HS-27A (cell line): ENCODE data around the gene SMIM15.

Experiments used
- DNase-seq: peaks from one replicate; pipeline ENCODE4 v3.0.0-alpha.2; 2012; ENCODE audit warnings: low read depth, missing footprints

Gene SMIM15

DNA sequence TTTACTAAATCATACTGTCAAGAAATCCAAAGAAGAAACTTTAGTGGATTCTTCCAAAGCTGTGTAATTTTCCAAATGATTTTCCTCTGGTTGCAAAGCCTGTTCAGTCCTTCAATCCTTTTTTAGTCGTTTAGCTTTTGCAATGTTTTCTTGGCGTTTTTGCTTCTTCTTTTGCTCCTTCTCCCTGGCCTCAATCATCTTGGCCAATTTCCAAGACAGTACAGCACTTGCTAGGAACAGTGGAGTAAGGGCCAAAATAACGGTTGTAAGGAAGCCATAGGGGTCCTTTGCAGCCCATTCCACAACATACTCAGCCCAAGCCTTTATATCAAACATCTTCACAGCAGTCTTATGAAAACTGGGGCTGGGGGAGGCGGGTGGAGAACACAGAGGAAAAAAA, 2.4 kb downstream of the SMIM15 start:
- no peak for DNase-seq

DNA sequence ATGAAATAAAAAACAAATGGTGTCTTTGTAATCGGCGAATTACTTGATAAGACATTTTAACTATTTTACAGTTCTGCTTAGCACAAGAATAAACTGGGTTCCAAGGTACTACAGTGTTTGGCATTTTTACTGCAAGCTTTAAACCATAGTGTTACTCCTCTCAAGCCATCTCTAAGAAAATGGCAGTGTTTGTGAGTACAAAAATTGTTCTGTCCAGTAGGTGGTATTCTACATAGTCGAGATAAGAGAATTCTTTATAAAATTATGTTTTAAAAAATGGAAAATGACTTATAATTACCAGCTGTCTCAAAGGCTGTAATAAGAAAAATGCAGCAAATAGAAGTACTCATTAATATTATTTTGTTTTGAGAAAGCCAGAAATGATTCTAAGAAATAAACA, 3.2 kb downstream of the SMIM15 start:
- no peak for DNase-seq

DNA sequence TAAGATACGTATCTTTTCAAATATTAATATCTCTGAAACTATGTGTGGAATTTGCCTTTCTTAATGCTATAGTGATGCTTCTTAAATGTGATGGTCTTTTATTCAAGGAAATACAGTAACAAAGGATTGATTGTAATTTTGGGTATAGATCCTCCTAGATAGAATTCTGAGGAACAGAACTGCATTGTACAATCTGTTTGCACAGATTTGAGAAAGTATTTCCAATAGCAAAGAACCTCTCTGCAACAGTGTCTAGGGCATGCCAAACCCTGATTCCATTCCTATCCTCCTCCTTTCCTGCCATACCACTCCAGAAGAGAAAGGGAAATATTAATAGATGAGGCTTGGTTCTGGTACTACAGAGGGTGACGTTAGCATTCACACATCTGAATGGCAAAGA, 10.4 kb downstream of the SMIM15 start:
- no peak for DNase-seq

DNA sequence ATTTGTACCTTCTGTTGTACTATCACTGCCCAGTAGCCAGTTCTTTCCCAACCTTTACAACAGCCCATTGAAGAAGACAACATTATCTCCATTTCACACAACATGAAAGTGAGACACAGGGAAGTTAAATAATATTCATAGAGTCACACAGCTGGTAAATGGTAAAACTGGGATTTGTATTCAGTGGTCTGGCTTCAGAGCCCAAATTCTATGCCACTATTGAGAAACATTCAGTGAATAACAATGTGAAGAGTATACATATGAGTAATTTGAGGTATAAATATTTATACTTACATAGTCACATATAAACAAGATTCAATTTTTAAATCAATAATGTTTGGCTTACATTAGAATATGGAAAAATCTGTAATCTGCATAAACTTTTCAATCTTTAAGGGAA, 13.8 kb downstream of the SMIM15 start:
- DNase-seq = no peak

DNA sequence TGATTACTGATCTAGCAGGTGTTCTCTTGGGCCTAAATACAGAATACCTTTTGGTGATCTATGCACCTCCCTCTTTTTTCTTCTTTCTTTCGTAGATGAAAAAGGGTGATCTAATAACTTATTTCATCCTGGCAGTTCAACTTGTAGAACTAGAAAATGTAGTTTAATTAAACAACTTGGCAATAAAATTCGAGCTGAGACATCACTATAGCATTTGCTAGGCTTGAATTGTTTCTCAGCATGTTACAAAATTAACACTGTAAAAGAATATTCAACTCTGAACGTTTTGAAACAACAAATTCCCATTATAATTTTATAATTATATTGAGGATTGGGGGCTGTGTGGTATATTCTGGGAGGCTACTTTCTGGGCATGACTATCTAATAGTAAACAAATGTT, 19.5 kb downstream of the SMIM15 start:
- DNase-seq = no peak

DNA sequence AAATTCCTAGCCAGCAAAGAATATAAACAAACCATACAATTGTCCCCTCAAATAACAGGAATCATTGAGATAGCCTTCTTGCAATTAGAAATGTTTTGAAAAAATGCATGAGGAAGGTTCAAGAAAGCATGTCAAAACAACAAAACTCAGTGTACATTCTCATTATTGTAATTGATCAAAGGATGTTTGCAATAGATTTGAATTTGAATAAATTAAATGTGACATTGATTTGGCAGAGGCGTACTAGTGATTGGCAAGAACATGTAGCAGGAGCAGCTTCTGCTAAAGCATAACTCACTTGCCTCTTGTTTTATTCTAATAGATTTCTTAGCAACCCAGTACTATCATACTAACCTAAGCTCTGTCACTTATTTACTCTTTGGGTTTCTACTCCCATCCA, 19.9 kb downstream of the SMIM15 start:
- no peak for DNase-seq

DNA sequence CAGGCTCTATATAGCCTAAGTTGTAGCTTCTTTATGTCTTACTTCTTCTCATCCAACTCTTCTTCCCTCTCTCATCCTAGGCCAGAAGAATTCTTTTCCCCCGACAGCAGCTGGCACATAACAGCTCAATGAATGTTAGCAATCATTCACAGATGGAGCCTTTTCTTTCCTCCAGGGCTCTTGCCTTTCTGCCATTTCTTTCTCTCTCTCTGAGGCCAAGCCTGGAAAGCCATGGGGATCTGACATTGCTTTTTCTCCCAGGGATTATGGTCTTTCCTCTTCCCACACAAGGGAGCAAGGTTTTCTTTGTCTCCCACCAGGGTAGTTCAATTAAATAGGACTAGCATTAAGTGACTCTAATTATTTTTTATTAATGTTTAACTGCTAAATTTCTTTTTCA, 20.5 kb downstream of the SMIM15 start:
- DNase-seq = no peak

DNA sequence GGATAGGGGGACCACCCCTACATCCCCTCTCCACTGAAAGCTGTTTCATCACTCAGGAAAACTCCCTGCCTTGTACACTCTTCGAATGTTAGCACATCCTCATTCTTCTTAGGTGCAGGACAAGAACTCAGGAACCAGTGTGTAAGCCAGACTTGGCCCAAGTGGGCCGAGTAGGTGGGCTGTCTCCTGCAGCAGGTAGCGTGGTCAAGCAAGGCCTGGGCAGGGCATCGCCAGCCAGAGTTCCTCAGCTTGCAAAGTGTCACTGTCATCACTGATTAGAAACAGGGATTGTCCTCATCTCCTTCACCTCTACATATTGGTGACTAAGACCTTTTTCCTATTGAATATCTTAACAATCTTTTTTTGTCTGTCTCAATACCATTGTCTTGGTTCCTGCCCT, 22.3 kb downstream of the SMIM15 start:
- no peak for DNase-seq

DNA sequence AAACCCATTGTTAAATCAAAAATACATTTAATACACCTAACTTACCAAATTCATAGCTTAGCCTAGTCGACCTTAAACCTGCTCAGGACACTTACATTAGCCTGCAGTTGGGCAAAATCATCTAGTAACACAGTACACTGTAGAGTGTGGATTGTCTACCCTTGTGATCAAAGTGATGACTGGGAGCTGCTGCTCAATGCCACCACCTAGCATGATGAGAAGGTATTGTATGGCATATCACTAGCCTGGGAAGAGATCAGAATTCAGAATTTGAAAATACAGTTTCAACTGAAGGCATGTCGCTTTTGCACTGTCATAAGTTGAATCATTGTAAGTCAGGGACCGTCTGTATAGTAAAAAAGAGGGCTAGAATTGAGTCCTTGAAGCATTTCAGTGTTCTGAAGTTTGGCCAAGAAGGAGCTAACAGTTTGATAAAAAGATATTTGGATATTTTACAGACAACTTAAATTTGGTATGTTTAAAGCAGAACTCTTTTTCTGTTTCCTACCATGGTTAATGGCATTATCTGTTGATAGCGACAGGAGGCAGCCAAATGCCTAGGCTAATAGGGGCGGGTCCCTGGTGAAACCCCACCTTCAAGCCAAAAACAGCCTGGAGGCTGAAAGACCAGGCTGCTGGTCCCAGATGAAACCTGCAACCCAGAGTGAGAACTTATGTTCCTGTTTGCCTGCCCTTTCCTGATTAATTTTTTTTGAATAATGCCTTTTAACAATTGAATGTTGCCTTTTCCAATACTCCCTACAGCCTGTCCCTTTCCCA, 23.0 kb downstream of the SMIM15 start:
- no peak for DNase-seq

DNA sequence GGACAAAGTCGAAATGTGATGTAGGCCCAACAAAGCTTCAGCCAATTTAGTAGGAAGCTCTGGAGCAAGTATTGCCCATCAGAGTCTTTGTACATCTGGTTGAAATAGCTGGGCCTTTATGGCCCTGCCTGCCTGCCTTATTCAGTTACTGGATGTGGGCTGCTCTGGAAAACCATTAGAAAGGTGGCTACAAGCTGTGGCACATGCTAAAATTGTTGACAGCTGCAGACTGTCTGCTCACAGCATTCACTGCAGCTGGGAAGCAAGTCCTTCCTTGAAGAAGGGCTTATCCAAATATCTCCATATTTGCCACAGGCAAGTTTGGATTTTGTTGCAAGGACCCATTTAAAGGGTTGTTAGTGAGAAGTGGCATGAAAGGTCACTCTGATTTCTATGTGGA, 24.4 kb downstream of the SMIM15 start:
- no peak for DNase-seq

DNA sequence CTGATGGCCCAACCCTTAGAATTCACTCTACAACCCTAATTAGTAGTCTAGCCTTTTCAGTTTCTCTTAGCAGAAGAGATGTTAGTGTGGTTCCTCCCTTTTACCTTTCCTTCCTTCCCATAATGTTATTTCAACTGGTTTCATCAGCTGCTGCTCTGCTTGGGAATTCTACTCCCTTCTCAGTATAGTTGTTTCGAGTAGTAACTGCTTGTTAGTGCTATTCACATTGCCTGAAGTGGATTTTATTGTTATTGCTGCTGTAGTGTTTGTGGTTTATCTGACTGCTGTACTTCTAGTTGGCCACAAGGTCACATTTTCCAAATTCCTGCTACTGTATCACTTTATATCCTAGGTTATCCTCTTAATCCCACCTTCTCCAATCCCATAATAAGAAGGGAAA, 29.7 kb downstream of the SMIM15 start:
- DNase-seq = no peak

DNA sequence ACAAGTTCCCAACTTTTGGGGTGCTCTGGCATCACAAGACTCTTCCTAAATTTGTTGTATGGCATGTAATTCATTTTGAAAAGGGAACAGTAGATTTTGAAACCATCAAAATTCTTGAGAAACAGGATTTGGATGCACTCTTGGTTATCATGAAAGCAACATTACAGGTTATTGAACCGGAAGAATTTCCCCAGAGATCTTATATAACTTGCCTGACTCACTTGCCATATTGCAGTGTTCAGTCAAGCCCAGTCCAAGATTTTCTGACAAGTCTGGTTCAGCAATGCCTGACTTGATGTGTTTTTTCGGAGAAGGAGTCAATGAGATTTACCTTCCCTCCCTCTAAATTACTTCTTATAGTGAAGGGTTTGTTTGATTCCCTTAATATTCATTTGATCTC, 32.0 kb downstream of the SMIM15 start:
- no peak for DNase-seq

DNA sequence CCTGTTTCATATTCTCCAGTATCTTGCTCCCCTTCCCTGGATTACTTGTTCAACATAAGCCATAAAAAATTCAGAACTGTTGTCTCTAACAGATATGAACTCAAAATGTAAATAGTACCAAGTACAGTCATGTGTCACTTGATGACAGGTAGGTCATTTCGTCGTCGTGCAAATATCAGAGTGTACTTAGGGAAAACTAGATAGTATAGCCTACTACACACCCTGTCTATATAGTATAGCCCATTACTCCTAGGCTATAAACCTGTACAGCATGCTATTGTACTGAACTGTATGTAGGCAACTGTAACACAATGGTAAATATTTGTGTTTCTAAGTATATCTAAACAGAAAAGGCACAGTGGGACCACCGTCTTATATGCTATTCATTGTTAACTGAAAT, 39.1 kb downstream of the SMIM15 start:
- no peak for DNase-seq

DNA sequence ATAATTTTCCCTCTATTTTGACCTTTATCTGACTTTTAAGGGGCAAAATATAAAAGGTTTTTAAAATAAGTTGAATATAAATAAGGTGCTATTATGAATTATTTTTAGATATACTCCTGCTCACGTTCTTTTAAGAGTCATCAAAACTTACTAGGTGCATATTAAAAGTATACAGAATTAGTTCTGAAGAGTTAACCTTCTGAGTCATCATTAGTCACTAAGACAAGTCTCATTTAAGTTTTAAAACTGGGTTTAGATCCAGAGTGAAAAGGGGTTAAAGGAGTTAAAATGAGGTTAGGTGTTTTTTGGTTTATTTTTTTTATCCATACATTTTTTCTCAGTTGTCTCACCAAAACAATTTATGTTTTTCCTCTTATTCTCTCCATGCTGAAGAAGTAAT, 41.7 kb downstream of the SMIM15 start:
- no peak for DNase-seq

DNA sequence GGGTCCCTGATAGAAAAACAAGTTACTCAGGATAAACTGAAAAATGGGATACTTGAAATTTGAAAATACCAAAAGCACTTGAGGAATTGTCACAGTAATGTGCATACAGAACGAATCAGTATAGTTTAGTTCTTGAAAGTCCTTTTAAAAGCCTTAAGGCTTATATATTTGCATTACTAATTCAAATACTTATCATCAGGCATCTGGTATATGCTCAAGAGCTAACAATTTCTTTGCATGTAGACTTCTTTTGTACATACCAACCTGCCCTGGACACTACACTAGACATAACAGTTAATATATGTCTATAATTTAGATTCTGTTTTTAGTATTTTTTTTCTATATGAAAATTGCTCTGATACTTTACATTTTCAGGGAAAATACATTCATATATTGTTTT, 43.2 kb downstream of the SMIM15 start:
- DNase-seq = no peak

DNA sequence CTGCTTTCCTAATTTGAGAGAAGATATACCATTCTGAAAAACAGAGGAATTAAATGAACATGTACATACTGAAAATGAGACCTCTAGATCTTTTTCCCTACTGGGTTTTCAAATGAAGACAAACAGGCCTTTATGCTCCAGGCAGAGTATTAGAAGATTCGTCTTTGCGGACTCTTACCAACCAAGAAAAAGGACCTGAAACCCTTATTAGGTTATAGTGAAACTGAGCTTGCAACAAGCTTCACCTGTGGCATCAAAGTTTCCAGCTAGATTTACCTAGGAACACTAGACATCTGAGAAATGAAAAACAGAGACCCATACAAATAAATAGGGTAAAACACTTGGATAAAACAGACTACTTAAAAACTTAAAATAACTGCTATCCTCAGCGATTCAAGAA, 46.3 kb downstream of the SMIM15 start:
- DNase-seq = no peak

DNA sequence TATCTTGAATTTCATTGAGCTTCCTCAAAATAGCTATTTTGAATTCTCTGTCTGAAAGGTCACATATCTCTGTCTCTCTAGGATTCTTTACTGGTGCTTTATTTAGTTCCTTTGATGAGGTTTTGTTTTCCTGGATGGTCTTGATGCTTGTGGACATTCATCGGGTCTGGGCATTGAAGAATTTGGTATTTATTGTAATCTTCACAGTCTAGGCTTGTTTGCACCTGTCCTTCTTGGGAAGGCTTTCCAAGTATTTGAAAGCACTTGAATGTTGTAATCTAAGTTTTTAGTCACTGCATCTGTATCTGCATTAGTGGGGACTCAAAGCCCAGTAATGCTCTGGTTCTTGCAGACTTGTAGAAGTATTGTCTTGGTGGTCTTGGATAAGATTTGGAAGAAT, 47.8 kb downstream of the SMIM15 start:
- DNase-seq = no peak
